ENCODE measurements around the gene CRAT.

CRAT gene

DNA sequence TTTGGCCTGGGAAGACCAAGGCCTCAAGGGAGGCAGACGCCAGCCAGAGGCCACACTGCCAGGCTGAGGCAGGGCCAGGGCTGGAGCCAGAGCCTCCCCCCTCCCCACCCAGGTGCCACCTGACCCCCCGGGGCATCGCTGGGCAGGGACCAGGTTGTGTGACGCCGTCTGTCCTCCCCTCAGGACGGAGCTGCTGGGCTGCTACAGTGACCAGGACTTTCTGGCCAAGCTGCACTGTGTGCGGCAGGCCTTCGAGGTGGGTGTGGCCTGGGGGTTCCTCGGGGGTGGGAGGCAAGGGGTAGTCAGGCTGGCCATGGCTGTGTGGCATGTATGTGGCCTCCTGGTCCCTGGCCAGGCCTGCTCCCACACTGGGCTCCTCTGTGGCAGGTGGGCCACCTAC, 47.5 kb downstream of the CRAT start:
- no peak for DNase-seq (ENCODE audit: low read depth)

DNA sequence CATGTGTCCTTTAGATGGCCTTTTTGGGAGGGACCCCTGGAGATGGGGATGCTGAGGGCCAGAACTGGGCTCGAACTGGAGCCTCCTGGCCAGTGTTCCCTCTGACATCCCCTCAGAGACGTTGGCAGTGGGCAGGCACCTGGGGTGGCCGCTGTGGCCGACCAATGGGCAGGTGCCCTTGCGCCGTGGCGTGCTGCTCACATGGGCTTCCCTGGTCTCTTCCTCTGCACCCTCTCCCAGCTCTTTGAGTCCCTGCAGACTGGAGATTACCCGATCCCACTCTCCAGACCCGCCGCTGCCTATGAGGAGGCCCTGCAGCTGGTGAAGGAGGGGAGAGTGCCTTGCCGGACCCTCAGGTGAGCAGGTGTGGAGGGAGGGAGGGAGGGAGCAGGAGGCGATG, 49.6 kb downstream of the CRAT start:
- DNase-seq (ENCODE audit: low read depth) = no peak

DNA sequence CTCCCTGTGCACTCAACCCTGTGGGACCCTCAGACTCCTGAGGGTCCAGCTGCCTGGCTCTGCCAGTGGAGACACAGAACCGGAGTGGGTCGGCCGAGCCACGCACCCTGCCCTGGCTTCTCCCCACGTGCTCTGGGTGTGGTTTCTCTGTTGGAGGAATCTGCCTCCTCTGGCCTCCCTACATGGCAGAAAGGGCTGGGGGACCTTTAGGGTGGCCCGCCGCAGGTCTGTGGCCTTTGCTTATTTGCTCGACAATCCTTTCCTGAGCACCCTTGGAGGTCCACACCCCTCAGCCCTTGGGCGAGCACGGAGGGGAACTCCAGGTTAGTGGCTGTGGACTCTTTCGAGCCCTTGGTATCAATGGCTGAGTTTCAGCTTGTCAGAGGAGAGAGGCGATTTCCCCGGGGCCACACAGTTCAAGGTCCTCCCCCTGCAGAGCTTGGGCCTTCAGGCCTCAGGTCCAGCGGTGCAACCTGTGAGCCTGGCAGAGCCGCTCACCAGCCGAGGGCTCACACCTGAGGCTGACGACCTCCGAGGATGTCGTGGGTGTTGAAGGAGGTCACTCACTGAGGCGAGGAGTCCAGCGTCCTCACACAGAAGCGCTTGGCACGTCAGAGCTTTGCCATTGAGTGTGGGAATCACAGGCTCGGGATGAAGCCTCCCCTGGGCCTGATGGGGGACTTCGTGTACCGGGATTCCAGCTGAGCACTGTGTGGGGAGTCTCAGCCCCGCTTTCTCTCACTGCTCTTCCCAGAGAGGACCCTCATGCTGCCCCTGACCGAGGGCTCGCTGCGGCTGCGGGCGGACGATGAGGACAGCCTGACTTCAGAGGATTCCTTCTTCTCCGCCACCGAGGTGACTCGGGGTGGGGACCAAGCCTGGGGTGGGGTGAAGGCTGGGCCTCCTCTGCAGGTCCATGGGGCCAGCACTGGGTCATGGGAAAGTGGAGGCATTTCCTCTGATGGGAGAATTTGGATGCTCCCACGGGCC, 50.5 kb downstream of the CRAT start:
- DNase-seq (ENCODE audit: low read depth) = no peak

DNA sequence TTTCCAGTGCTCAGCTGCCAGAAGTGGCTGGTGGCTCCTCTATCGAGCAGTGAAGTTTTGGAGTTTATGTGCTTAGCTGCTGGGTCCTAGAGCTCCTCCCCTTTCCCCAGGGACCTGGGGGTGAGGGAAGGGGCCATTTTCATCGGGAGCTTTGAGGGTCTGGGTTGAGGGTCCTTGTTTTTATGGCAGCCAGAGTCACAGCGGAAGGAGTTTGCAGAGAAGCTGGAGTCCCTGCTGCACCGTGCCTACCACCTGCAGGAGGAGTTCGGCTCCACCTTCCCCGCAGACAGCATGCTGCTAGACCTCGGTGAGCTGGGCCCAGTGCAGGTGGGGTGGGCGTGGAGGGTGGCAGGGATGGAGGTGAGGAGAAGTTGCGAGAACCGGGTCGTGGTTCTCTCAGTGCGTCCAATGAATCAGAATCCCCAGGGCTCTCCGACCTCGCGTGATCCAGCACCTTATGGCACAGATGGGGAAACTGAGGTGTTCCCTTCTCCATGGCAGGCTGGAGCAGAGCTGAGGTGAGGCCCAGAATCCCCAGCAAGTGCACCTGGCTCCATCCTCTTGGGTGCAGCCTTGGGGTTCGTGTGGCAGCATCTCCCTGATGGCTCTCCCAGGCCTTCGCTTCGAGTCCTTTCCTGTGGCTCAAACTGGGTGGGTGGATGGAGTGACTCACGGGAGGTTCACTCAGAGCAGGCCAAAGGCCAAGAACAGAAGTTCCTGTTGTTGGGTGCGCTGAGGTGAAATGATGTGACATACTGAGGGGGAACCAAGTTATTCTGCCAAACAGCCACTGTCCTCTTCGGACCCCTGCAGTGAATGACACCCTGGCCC, 51.4 kb downstream of the CRAT start:
- DNase-seq (ENCODE audit: low read depth) = no peak

DNA sequence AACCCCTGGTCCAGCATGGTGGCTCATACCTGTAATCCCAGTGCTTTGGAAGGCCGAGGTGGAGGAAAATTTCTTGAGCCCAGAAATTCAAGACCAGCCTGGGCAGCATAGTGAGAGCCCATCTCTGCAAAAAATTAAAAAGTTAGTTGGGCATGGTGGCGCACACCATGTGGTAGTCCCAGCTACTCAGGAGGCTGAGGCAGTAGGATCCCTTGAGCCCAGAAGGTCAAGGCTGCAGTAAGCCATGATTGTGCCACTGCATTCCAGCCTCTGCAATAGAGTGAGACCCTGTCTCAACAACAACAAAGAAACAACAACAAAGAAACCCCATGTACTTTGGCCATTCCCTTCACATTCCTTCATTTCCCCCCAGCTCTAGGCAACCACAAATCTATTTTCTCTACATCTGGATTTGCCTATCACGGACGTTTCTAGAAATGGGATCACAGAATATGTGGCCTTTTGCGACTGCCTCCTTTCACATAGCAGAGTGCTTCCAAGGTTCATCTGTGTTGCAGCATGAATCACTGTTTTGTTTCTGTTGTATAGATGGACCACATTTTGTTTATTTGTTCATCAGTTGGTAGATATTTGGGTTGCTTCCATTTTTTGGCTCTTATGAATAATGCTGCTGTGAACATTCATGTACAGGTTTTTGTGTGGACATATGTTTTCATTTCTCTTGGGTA, 56.3 kb downstream of the CRAT start:
- no peak for DNase-seq (ENCODE audit: low read depth)

DNA sequence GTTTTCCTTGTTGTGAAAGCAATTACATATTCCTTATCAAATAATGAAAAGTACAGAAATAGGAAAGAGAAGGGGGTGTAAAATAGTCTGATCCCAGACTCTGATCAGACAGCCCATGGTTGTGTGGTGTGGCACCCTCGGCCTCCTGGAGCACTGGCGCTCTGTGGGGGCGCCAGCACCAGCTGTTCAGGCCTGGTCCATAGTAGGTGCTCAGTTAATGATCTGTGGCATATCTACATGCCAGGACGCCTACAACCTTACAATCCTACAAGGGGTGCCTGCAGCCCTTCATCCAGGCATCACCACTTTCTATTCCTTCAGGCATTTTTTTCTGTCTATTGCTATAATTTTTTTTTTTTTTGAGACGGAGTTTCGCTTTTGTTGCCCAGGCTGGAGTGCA, 57.6 kb downstream of the CRAT start:
- no peak for DNase-seq (ENCODE audit: low read depth)

- DNase-seq (ENCODE audit: low read depth) = no peak
These were observed 58.0 kb downstream of the CRAT start for GRCh38 chr9:129052592-129052991.
